ENCODE measurements around the gene PTPRD. TPM values are rescaled to one million over a fixed set of nuclear protein-coding genes. Genes with fewer than 3 reads are reported as not detected.

PTPRD gene
- total RNA-seq, 2 donors from 2014 or later: 19.6 to 101 TPM

- no peak for DNase-seq (ENCODE audit: low spot score)
- no peaks in the 10 kb centered on the region for H3K27me3 ChIP-seq (replicated peaks; ENCODE audit: insufficient read depth)
- ATAC-seq (ENCODE audit: insufficient number of reproducible peaks, low FRiP score, low read depth): no peak
- TF ChIP-seq CTCF (IDR thresholded peaks at IDR 0.05): no peak
- no peak overlapping the region for H3K27ac ChIP-seq
- no peaks in the 10 kb centered on the region for H3K36me3 ChIP-seq
- H3K4me1 ChIP-seq (ENCODE audit: control insufficient read depth in 1 of 2, low read depth in 2 of 2): peaks cover 0 to 20% of the 10 kb centered on the region in 2 donors
- no peak overlapping the region for H3K4me3 ChIP-seq
- no peaks in the 10 kb centered on the region for H3K9me3 ChIP-seq
Observed at GRCh38 chr9:8863069-8863468, 1749.7 kb downstream of the PTPRD start.

GRCh38 chr9:8860925-8861324 lies 1751.9 kb downstream of the PTPRD start:
- ATAC-seq (ENCODE audit: insufficient number of reproducible peaks, low FRiP score, low read depth): no peak
- Histone ChIP-seq H3K27me3 (replicated peaks; ENCODE audit: insufficient read depth) (no peaks in the 10 kb centered on the region), H3K36me3 (no peaks in the 10 kb centered on the region), H3K4me3 (no peak overlapping the region), H3K4me1 (ENCODE audit: control insufficient read depth in 1 of 2, low read depth in 2 of 2) (peaks cover 0 to 19% of the 10 kb centered on the region in 2 donors), H3K9me3 (no peaks in the 10 kb centered on the region), H3K27ac (peak overlapping the region; percentile 6 to 8)
- no peak for TF ChIP-seq CTCF (IDR thresholded peaks at IDR 0.05)
- DNase-seq (ENCODE audit: low spot score): no peak

DNA sequence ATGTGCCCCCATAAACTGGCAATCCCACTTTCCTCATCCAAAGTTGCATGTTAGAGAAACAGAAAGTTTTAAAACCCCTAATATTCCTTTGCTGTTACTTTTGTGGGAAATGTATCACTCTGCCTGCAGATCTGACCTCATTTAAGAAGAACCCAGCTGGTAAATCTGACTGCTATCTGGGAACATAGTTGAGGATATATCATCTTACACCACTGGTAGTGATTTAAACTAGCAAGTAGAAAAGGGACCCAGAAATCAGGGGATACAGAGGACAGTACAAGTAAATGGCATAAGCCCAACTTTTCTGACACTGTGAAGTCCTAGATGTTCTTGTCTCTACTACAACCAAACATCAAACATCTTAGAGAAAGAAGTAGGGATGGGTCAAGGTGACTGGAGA lies 1752.7 kb downstream of the PTPRD start:
- ATAC-seq (ENCODE audit: insufficient number of reproducible peaks, low FRiP score, low read depth) (no peak), DNase-seq (ENCODE audit: low spot score) (no peak)
- no peak for TF ChIP-seq CTCF (IDR thresholded peaks at IDR 0.05)
- Histone ChIP-seq H3K36me3 (no peaks in the 10 kb centered on the region), H3K4me1 (ENCODE audit: control insufficient read depth in 1 of 2, low read depth in 2 of 2) (peaks cover 0 to 19% of the 10 kb centered on the region in 2 donors), H3K27me3 (replicated peaks; ENCODE audit: insufficient read depth) (no peaks in the 10 kb centered on the region), H3K27ac (peak overlapping the region in 1 of 2 donors; percentile 34), H3K9me3 (no peaks in the 10 kb centered on the region), H3K4me3 (no peak overlapping the region)

DNA sequence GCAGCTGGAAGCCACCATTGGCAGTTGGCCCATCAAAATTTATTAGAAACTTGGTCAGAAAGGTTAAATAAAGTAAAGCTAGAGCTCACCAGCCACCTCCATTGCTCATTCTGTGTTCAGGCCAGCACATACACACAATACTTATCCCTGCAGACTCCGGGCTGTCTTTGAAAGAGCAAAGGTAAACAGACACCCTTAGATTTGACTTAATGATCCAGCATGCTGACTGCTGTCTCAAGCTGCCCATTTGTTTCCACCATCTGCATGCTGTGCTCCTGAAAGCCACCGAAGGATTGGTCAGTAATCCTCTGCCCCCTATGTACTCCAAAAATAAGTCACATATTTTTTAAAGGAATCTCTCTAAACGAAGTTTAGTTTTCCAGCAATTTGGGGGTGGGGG lies 1753.4 kb downstream of the PTPRD start:
- no peak for TF ChIP-seq CTCF (IDR thresholded peaks at IDR 0.05)
- Histone ChIP-seq H3K9me3 (no peaks in the 10 kb centered on the region), H3K4me3 (peak overlapping the region; percentile 81), H3K27me3 (replicated peaks; ENCODE audit: insufficient read depth) (no peaks in the 10 kb centered on the region), H3K4me1 (ENCODE audit: control insufficient read depth in 1 of 2, low read depth in 2 of 2) (peaks cover 0 to 20% of the 10 kb centered on the region in 2 donors), H3K27ac (peak overlapping the region; percentile 57 to 86), H3K36me3 (no peaks in the 10 kb centered on the region)
- DNase-seq (ENCODE audit: low spot score) (no peak), ATAC-seq (ENCODE audit: insufficient number of reproducible peaks, low FRiP score, low read depth) (no peak)

GRCh38 chr9:8858596-8859161 lies 1754.1 kb downstream of the PTPRD start:
- DNase-seq (ENCODE audit: low spot score) (no peak), ATAC-seq (ENCODE audit: insufficient number of reproducible peaks, low FRiP score, low read depth) (no peak)
- peak overlapping the region; percentile 57 to 86 for H3K27ac ChIP-seq
- peak overlapping the region; percentile 81 for H3K4me3 ChIP-seq
- no peaks in the 10 kb centered on the region for H3K36me3 ChIP-seq
- no peaks in the 10 kb centered on the region for H3K9me3 ChIP-seq
- peaks cover 0 to 20% of the 10 kb centered on the region in 2 donors for H3K4me1 ChIP-seq (ENCODE audit: control insufficient read depth in 1 of 2, low read depth in 2 of 2)
- H3K27me3 ChIP-seq (replicated peaks; ENCODE audit: insufficient read depth): no peaks in the 10 kb centered on the region
- TF ChIP-seq CTCF (IDR thresholded peaks at IDR 0.05): no peak
